Posterior vena cava (tissue), 2 donors: ENCODE measurements around the gene SNHG17. TPM values are rescaled to one million over a fixed set of nuclear protein-coding genes. Genes with fewer than 3 reads are reported as not detected.
"Not testable (repeated sequence)": the region's sequence is repeated elsewhere in the genome, so short reads cannot be mapped to it uniquely, and the experiment has no call there.

ENCODE experiments used
- DNase-seq: peaks from one replicate; pipeline ENCODE4 v3.0.0-alpha.2; 2020; ENCODE audit warnings: low spot score
- intact Hi-C, 2 donors: fragments of 100-400 bp; cut with DNase I; formaldehyde crosslinking; loops; one replicate each; pipeline versions ENCODE4 v1.14.1 to v1.14.2; 2022 to 2023
- total RNA-seq, 2 donors: library from RNA; stranded (reverse); fragmentation: NEBNext Ultra II Directional; extraction: Animal tissue kit (Norgen Biotek cat#: 25700); gene quantifications; one replicate each; pipeline ENCODE4 v1.2.1, GENCODE V29; 2021
- donor health status: DM: yes; HTN: yes; CAD: no.
- donor health status: DM: yes; HTN: yes; CAD: no.

Gene SNHG17
- total RNA-seq, 2 donors from 2014 or later, result 27.9 to 36.3 TPM

DNA sequence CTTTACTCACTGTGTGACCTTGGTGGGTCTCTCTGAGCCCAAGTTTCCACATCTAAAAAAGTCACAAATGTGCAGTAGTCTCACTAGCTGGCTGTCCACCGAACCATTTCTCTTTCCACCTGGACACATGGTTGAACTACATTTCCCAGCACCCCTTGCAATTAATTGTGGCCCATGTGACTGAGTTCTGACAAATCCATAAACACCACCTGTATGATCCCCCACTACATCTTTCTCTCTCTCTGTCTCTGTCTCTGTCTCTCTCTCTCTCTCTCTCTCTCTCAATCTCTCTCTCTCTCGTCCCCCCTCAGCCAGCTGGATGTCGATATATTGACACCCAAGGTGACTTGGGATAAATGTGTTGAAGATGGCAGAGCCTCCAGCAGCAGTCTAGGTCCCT is 42.8 kb downstream of the SNHG17 start:
- intact Hi-C loops, result no loop called here
- no peak for DNase-seq

DNA sequence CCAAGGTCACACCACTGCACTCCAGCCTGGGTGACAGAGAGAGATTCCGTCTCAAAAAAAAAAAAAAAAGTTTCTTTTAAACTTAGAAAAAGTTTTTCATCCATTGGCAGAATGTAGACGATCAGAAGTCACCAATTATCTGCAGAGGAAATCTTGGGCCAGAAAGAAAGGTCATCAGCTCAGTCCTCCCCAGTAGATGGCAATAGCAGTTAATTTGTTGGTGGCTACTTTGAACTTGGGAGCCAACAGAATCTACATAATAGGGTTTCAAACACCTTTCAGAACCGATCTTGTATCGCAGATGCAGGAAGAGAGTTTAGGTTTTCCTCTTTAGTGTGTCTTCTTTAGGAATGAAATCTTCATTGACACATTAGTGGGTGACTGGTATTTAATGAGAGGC is 47.2 kb downstream of the SNHG17 start:
- intact Hi-C loops, result no loop called here
- no peak for DNase-seq

- intact Hi-C loops, result no loop called here
These were observed 48.3 kb downstream of the SNHG17 start for GRCh38 chr20:38386851-38387250.

GRCh38 chr20:38386004-38386403 is 49.1 kb downstream of the SNHG17 start:
- intact Hi-C loops, result no loop called here

More at GRCh38 chr20:38386851-38387250, 48.3 kb downstream of the SNHG17 start:
- no peak for DNase-seq

DNA sequence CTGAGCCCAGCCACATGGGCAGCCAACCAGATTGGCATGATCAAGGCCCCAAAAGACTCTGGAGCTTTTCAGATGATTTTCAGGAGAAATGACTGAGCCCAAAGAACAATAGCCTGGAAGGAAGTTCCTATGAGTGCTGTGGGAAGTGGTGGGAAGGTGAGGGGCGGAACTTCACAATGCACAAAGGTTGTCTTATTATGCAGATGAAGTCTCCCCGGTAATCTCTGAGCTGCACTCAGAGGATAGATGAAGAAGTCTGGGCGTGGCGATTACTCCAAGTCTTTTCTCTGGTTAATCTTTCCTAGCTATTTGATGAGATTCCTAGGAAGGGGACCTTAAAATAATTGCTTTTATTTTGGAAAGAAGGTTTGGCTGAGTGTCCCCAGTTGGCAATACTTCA is 52.0 kb downstream of the SNHG17 start:
- intact Hi-C loops, result no loop called here

More at GRCh38 chr20:38386004-38386403, 49.1 kb downstream of the SNHG17 start:
- no peak for DNase-seq

GRCh38 chr20:38377838-38378237 is 57.3 kb downstream of the SNHG17 start:
- DNase-seq, intact Hi-C loops: not testable (repeated sequence)

More for the DNA sequence above, 52.0 kb downstream of the SNHG17 start:
- DNase-seq, result no peak

DNA sequence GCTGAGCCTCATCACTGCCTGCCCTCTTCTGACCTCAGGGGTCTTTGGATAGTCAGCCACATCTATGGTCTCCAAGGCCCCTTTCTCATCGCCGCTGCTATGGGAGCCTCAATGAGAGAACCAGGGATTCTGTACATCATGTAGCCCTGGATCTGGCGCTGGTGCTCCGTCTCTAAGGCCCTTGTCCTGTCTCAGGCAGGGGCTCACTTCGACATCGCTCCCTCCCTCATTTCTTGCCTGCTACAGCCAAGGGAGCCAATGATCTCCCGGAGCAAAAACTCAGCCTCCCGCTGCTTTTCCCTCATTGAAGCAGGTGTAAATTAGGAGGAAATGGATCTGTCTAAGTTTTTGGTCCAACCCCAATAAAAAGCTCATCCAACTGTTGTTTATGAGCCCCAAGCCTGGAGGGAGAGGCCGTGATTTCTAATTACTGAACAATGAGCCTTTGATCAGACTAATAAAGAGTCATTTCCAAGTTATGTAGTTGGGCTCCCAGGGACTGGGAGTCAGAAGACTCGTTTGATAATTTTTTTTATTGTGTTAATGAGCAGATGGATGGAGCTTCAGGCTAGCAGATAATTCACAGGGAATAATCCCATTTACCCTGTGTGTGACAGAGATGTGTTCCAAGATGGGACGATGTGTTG is 58.0 kb downstream of the SNHG17 start:
- no peak for DNase-seq
- intact Hi-C loops, result no loop called here

DNA sequence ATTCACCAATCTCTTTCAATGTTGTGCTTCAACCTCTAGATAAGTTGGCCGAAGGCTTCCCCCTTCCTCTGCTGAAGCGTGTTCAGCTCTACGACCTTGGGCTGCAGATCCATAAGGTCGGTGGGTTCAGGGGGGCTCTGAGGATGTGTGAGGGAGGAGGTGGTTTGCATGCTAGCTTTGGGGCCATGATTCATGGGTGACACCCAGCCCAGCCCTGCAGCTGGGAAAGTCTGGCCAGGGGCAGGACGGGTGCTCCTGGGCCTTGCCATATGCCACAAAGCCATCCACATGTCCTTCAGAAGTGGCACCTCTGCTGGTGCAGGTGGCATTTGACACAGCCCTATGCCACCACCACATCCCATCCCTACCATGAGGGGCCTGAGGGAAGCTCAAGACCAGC is 61.2 kb downstream of the SNHG17 start:
- no peak for DNase-seq
- intact Hi-C loops, result no loop called here

DNA sequence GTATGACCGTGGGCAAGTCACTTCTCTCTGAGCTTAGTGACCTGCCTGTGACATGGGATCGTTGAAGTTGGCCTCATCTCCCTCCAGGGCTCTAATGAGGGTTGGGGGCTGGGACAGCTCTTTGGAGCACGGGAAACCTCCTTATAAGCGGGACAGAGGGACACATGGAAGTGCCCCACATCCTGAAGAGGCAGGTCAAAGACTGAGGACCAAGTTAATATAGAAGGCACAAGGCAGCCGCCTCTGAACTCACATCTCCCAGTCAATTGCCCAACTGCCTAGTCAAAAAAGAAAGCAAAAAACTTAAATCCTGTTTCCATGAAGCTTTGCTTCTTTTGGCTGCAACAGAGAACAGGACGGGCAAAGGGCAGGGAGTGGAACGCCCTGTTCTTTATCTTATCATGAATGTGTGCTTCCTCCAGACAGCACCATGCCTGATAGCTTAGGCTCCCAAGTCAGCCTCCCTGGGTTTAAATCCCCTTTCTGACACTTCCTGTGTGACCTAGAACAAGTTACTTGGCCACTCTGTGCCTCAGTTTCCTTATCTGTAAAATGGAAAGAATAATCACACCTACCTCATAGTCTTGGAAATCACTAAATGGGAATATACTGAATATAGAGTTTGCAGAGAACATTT is 61.8 kb downstream of the SNHG17 start:
- intact Hi-C loops, result no loop called here
- no peak for DNase-seq

GRCh38 chr20:38372806-38373205 is 62.3 kb downstream of the SNHG17 start:
- intact Hi-C loops, result no loop called here
- no peak for DNase-seq

Other genes with a start within 250 kb of the SNHG17 start
- 10 to 100 TPM; 12.9 to 18.6 TPM for gene KIAA1755, start 174.6 kb downstream of the SNHG17 start, total RNA-seq
- under 1 TPM; 0.14 to 0.65 TPM for gene BPI, start 131.2 kb downstream of the SNHG17 start, total RNA-seq
- gene LBP, start 88.8 kb downstream of the SNHG17 start, total RNA-seq, result 10 to 100 TPM in 1 of 2 donors, 1 to 10 TPM in 1; 4.8 to 13.7 TPM
- gene RALGAPB, start 37.5 kb upstream of the SNHG17 start, total RNA-seq, result 10 to 100 TPM; 29.7 to 33.5 TPM
- gene ADIG, start 145.9 kb upstream of the SNHG17 start, total RNA-seq, result not detected
- gene ARHGAP40, start 166.5 kb upstream of the SNHG17 start, total RNA-seq, result not detected